MM.1S (cell line): Measurements from ENCODE around the gene LIX1.
"Not testable (repeated sequence)": the region's sequence is repeated elsewhere in the genome, so short reads cannot be mapped to it uniquely, and the experiment has no call there.

Experiments
- CTCF ChIP-seq: fragments of 300-600 bp; sonication (generic); IDR thresholded peaks from 2 replicates; pipeline ENCODE4 v1.5.1; 2016; ENCODE audit warnings: antibody characterized with exemption, low read length, mixed read lengths
- EZH2 ChIP-seq: fragments of 300-600 bp; sonication (generic); optimal IDR thresholded peaks from 2 replicates; pipeline ENCODE3; 2017; ENCODE audit warnings: low read depth, mild to moderate bottlenecking, antibody characterized with exemption, low read length, mixed read lengths

- TF ChIP-seq CTCF, EZH2: not testable (repeated sequence)
These were observed 2.2 kb downstream of the LIX1 start for GRCh38 chr5:97140250-97140649.
